SK-N-SH (cell line): ENCODE data around the gene CPT1C.

Experiments used
- EP300 ChIP-seq, 2 experiments: IDR thresholded peaks; 2 replicates each; pipeline versions ENCODE4 v1.4.0 to v1.6.1; 2012; ENCODE audit warnings: borderline replicate concordance in 1 of 2, low read depth in 1 of 2, low read length in 1 of 2
- FOXM1 ChIP-seq: IDR thresholded peaks from 2 replicates; pipeline ENCODE4 v1.4.0; 2012; ENCODE audit warnings: low read depth, mild to moderate bottlenecking
- GATA2 ChIP-seq: sonication (generic); formaldehyde crosslinking; IDR thresholded peaks from 2 replicates; pipeline ENCODE4 v1.5.0; 2020; ENCODE audit warnings: mild to moderate bottlenecking, missing genetic modification reagents
- MXI1 ChIP-seq: IDR thresholded peaks from 2 replicates; pipeline ENCODE4 v1.6.1; 2012; ENCODE audit warnings: mild to moderate bottlenecking, low read depth, low read length, improper control_type of control experiment
- PBX3 ChIP-seq: IDR thresholded peaks from 2 replicates; pipeline ENCODE4; 2012
- POLR2AphosphoS5 ChIP-seq: IDR thresholded peaks from 2 replicates; pipeline ENCODE4 v1.6.1; 2012; ENCODE audit warnings: low read depth, low read length
- RFX5 ChIP-seq: IDR thresholded peaks from 2 replicates; pipeline ENCODE4 v1.6.1; 2012; ENCODE audit warnings: mild to moderate bottlenecking, improper control_type of control experiment, low read length
- USF2 ChIP-seq: fragments of 150-350 bp; IDR thresholded peaks from 2 replicates; pipeline ENCODE4 v1.6.1; 2017; ENCODE audit warnings: antibody characterized with exemption, low read length, low read depth, borderline replicate concordance
- TF ChIP-seq, protein P1 (sequence below): fragments of 200-600 bp; sonication (generic); IDR thresholded peaks from 2 replicates; pipeline ENCODE4 v1.6.1; 2017; ENCODE audit warnings: antibody characterized with exemption, mild to moderate bottlenecking, moderate library complexity

GRCh38 chr19:49653466-49653806 lies 37.5 kb upstream of the CPT1C start:
- TF ChIP-seq PBX3 (no peak), FOXM1 (no peak), EP300 (IDR thresholded peaks at IDR 0.05; ENCODE audit: borderline replicate concordance in 1 of 2, low read depth in 1 of 2, low read length in 1 of 2) (no peak), USF2 (no peak), MXI1 (no peak), POLR2AphosphoS5 (no peak), RFX5 (no peak), GATA2 (CRISPR knock-in tag) (no peak)
- TF ChIP-seq, protein P1, sequence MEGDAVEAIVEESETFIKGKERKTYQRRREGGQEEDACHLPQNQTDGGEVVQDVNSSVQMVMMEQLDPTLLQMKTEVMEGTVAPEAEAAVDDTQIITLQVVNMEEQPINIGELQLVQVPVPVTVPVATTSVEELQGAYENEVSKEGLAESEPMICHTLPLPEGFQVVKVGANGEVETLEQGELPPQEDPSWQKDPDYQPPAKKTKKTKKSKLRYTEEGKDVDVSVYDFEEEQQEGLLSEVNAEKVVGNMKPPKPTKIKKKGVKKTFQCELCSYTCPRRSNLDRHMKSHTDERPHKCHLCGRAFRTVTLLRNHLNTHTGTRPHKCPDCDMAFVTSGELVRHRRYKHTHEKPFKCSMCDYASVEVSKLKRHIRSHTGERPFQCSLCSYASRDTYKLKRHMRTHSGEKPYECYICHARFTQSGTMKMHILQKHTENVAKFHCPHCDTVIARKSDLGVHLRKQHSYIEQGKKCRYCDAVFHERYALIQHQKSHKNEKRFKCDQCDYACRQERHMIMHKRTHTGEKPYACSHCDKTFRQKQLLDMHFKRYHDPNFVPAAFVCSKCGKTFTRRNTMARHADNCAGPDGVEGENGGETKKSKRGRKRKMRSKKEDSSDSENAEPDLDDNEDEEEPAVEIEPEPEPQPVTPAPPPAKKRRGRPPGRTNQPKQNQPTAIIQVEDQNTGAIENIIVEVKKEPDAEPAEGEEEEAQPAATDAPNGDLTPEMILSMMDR = no peak
